Sigmoid colon (tissue), 7 donors: ENCODE data around the gene OGG1. TPM values are rescaled to one million over a fixed set of nuclear protein-coding genes. Genes with fewer than 3 reads are reported as not detected.
"Not testable (repeated sequence)": the region's sequence is repeated elsewhere in the genome, so short reads cannot be mapped to it uniquely, and the experiment has no call there.

Experiments used
- DNase-seq: peaks from one replicate; pipeline ENCODE4 v3.0.0-alpha.2; 2019
- H3K27ac ChIP-seq, 4 donors: fragments of 200-600 bp; sonication (generic); one replicate each; pipeline ENCODE4 v1.5.1; 2016 to 2019; ENCODE audit warnings: mild to moderate bottlenecking in 1 of 4
- H3K27me3 ChIP-seq, 3 donors: fragments of 200-600 bp; sonication (generic); one replicate each; pipeline ENCODE4 v1.5.1; 2019; ENCODE audit warnings: mild to moderate bottlenecking in 1 of 3
- H3K36me3 ChIP-seq, 4 donors: fragments of 200-600 bp; sonication (generic); one replicate each; pipeline ENCODE4 v1.5.1; 2016 to 2019
- H3K4me1 ChIP-seq, 4 donors: fragments of 200-600 bp; sonication (generic); one replicate each; pipeline ENCODE4 v1.5.1; 2017 to 2019
- H3K4me3 ChIP-seq, 4 donors: fragments of 200-600 bp; sonication (generic); one replicate each; pipeline ENCODE4 v1.5.1; 2017 to 2019; ENCODE audit warnings: mild to moderate bottlenecking in 2 of 4, moderate library complexity in 1 of 4
- H3K9me3 ChIP-seq, 4 donors: fragments of 200-600 bp in 3 of 4; sonication (generic) in 3 of 4; one replicate each; pipeline versions ENCODE4 v1.5.1 to v1.6.1; 2013 to 2019
- CTCF ChIP-seq, 4 experiments: fragments of 450-650 bp in 3 of 4; fragments of 200-600 bp in 1 of 4; IDR thresholded peaks; one replicate each; pipeline ENCODE4 v1.5.1; 2016 to 2019; ENCODE audit warnings: antibody characterized with exemption in 4 of 4, mild to moderate bottlenecking in 3 of 4, moderate library complexity in 2 of 4
- EP300 ChIP-seq, 4 donors: sonication (generic); formaldehyde crosslinking; IDR thresholded peaks; one replicate each; pipeline ENCODE4 v1.6.1; 2017; ENCODE audit warnings: antibody characterized with exemption in 4 of 4
- POLR2A ChIP-seq, 2 donors: fragments of 450-650 bp; IDR thresholded peaks; one replicate each; pipeline ENCODE4 v1.6.1; 2016; ENCODE audit warnings: antibody characterized with exemption in 2 of 2, mild to moderate bottlenecking in 2 of 2, moderate library complexity in 2 of 2
- POLR2AphosphoS5 ChIP-seq, 4 donors: sonication (generic); formaldehyde crosslinking; IDR thresholded peaks; one replicate each; pipeline ENCODE4 v1.6.1; 2017; ENCODE audit warnings: antibody characterized with exemption in 4 of 4
- WGBS, 2 donors: extraction: QIAGEN DNeasy Blood & Tissue Kit; methylation state at CpG; one replicate each; pipeline ENCODE4 v1.1.7; 2013; 5-methylcytosine and 5-hydroxymethylcytosine counted together
- intact Hi-C: fragments of 100-400 bp; cut with DNase I; formaldehyde crosslinking; loops from one replicate; pipeline ENCODE4 v1.15.1; 2023
- polyA plus RNA-seq, 3 donors: library from polyadenylated mRNA; stranded (reverse); fragments of 200-250 nt; gene quantifications; one replicate each; pipeline ENCODE4 v1.2.3, GENCODE V29; 2013
- total RNA-seq, 4 donors: library from RNA; depleted of rRNA; stranded (reverse); fragments of >200 nt; gene quantifications; one replicate each; pipeline ENCODE4 v1.1.0, GENCODE V29; 2016
- donor health status: healthy with polysubstance abuse.
- donor health status: Bipolar disorder and iron deficiency.
- donor health status: healthy.

The OGG1 gene
- total and polyA plus RNA-seq, 7 donors, result 15.6 to 34.6 (median 23.6) TPM

GRCh38 chr3:9768141-9768775, 18.5 kb downstream of the OGG1 start:
- H3K27me3 ChIP-seq, result no peaks in the 10 kb centered on the region
- peak overlapping the region in 1 of 4 donors; percentile 74 for H3K4me3 ChIP-seq
- no peak for TF ChIP-seq POLR2A (IDR thresholded peaks at IDR 0.05)
- no peak for TF ChIP-seq EP300 (IDR thresholded peaks at IDR 0.05)
- no peak for TF ChIP-seq POLR2AphosphoS5 (IDR thresholded peaks at IDR 0.05)
- no peak for TF ChIP-seq CTCF (IDR thresholded peaks at IDR 0.05)
- H3K4me1 ChIP-seq, result peaks cover 0 to 40% (median 32%) of the 10 kb centered on the region in 4 donors
- H3K36me3 ChIP-seq, result peaks cover 0 to 15% (median 0%) of the 10 kb centered on the region in 4 donors
- peak overlapping the region; percentile 85 to 89 (median 87) for H3K27ac ChIP-seq
- intact Hi-C loops, result loop anchor here (2.0 kb wide), 1 partner anchor 17 kb away; no protein-coding TSS in a partner anchor
- DNase-seq, result no peak
- H3K9me3 ChIP-seq, result no peaks in the 10 kb centered on the region
- 82 to 85% methylated on average over 6 of the region's 6 CpGs for WGBS, 2 donors

GRCh38 chr3:9769012-9769411, 19.3 kb downstream of the OGG1 start:
- H3K36me3 ChIP-seq, result peaks cover 0 to 15% (median 0%) of the 10 kb centered on the region in 4 donors
- WGBS, 2 donors, result 58 to 80% methylated on average over 5 of the region's 5 CpGs
- TF ChIP-seq POLR2A (IDR thresholded peaks at IDR 0.05) (no peak), CTCF (IDR thresholded peaks at IDR 0.05) (no peak), EP300 (IDR thresholded peaks at IDR 0.05) (no peak), POLR2AphosphoS5 (IDR thresholded peaks at IDR 0.05) (no peak)
- intact Hi-C loops, result loop anchor here (2.0 kb wide), 1 partner anchor 18 kb away; no protein-coding TSS in a partner anchor
- peak overlapping the region; percentile 60 to 83 (median 74) for H3K4me3 ChIP-seq
- H3K27me3 ChIP-seq, result no peaks in the 10 kb centered on the region
- H3K9me3 ChIP-seq, result no peaks in the 10 kb centered on the region
- DNase-seq, result no peak
- H3K4me1 ChIP-seq, result peaks cover 0 to 40% (median 32%) of the 10 kb centered on the region in 4 donors
- peak overlapping the region; percentile 85 to 89 (median 87) for H3K27ac ChIP-seq

- 2 to 9% methylated on average over 49 of the region's 49 CpGs for WGBS, 2 donors
- Histone ChIP-seq H3K27ac (peak within 1 kb of the TSS; percentile 85 to 89 (median 87)), H3K27me3 (no peaks in the 10 kb centered on the region), H3K4me1 (peaks cover 0 to 40% (median 32%) of the 10 kb centered on the region in 4 donors), H3K9me3 (no peaks in the 10 kb centered on the region), H3K36me3 (peaks cover 0 to 14% (median 0%) of the 10 kb centered on the region in 4 donors), H3K4me3 (peak within 1 kb of the TSS; percentile 60 to 83 (median 74))
- intact Hi-C loops, result loop anchor here (2.0 to 5.0 kb wide), 2 partner anchors 19 to 243 kb away; no protein-coding TSS in a partner anchor
- TF ChIP-seq POLR2AphosphoS5 (IDR thresholded peaks at IDR 0.05) (peak; percentile 56 to 83 (median 78)), POLR2A (IDR thresholded peaks at IDR 0.05) (no peak)
- DNase-seq, result peak; percentile 94
These were observed 19.9 kb downstream of the OGG1 start, which contains the start of gene CAMK1 for GRCh38 chr3:9769426-9770275. Gene CAMK1 (minus strand): TSS chr3:9769947. CDS start chr3:9767749, 2,198 bp downstream.

GRCh38 chr3:9770276-9770812, 20.6 kb downstream of the OGG1 start:
- peak overlapping the region; percentile 60 to 83 (median 74) for H3K4me3 ChIP-seq
- peaks cover 0 to 9% (median 0%) of the 10 kb centered on the region in 4 donors for H3K36me3 ChIP-seq
- WGBS, 2 donors, result 7 to 24% methylated on average over 15 of the region's 15 CpGs
- H3K27ac ChIP-seq, result peak overlapping the region; percentile 85 to 89 (median 87)
- H3K4me1 ChIP-seq, result peaks cover 0 to 40% (median 32%) of the 10 kb centered on the region in 4 donors
- intact Hi-C loops, result loop anchor here (5.0 kb wide), 1 partner anchor 242 kb away; no protein-coding TSS in a partner anchor
- no peaks in the 10 kb centered on the region for H3K27me3 ChIP-seq
- peak; percentile 97 for DNase-seq
- H3K9me3 ChIP-seq, result no peaks in the 10 kb centered on the region
- no peak for TF ChIP-seq EP300 (IDR thresholded peaks at IDR 0.05)
- TF ChIP-seq POLR2AphosphoS5 (IDR thresholded peaks at IDR 0.05), result peak in 3 of 4 donors; percentile 19 to 36 (median 26)

- not testable (repeated sequence) for H3K4me3 ChIP-seq, H3K36me3 ChIP-seq, H3K9me3 ChIP-seq, DNase-seq, H3K27me3 ChIP-seq
- Histone ChIP-seq H3K27ac (peak overlapping the region; percentile 85 to 89 (median 87)), H3K4me1 (peaks cover 0 to 40% (median 32%) of the 10 kb centered on the region in 4 donors)
- intact Hi-C loops, result loop anchor here (5.0 kb wide), 1 partner anchor 241 kb away; no protein-coding TSS in a partner anchor
- WGBS, 2 donors, result 84 to 94% methylated on average over 2 of the region's 2 CpGs
These were observed 21.3 kb downstream of the OGG1 start for GRCh38 chr3:9771007-9771406.
